Adrenal gland (tissue), 5 donors: ENCODE measurements around the gene ZP2.

ENCODE experiments used
- POLR2A ChIP-seq, 2 donors: fragments of 450-650 bp; IDR thresholded peaks; one replicate each; pipeline ENCODE4 v1.6.1; 2017; ENCODE audit warnings: antibody characterized with exemption in 2 of 2, mild to moderate bottlenecking in 2 of 2, moderate library complexity in 1 of 2
- TF ChIP-seq, protein P1 (sequence below), 6 experiments: fragments of 450-650 bp in 4 of 6; fragments of 200-600 bp in 2 of 6; sonication (generic) in 1 of 6; IDR thresholded peaks; 1 replicate in 5 of 6; 2 replicates in 1 of 6; pipeline versions ENCODE4 v1.5.1 to v1.8.0; 2016 to 2021; ENCODE audit warnings: antibody characterized with exemption in 6 of 6, mild to moderate bottlenecking in 2 of 6, moderate library complexity in 1 of 6
- donor health status: DM: no; HTN: no; CAD: no.

GRCh38 chr16:21236831-21237230 lies 25.5 kb upstream of the ZP2 start:
- TF ChIP-seq, protein P1, sequence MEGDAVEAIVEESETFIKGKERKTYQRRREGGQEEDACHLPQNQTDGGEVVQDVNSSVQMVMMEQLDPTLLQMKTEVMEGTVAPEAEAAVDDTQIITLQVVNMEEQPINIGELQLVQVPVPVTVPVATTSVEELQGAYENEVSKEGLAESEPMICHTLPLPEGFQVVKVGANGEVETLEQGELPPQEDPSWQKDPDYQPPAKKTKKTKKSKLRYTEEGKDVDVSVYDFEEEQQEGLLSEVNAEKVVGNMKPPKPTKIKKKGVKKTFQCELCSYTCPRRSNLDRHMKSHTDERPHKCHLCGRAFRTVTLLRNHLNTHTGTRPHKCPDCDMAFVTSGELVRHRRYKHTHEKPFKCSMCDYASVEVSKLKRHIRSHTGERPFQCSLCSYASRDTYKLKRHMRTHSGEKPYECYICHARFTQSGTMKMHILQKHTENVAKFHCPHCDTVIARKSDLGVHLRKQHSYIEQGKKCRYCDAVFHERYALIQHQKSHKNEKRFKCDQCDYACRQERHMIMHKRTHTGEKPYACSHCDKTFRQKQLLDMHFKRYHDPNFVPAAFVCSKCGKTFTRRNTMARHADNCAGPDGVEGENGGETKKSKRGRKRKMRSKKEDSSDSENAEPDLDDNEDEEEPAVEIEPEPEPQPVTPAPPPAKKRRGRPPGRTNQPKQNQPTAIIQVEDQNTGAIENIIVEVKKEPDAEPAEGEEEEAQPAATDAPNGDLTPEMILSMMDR (IDR thresholded peaks at IDR 0.05) = no peak
- no peak for TF ChIP-seq POLR2A (IDR thresholded peaks at IDR 0.05)
